ENCODE data around the gene BRK1. TPM values are rescaled to one million over a fixed set of nuclear protein-coding genes. Genes with fewer than 3 reads are reported as not detected.

The BRK1 gene
- polyA plus RNA-seq, 1 of the 3 experiments (the other 2 are of a cell fraction): 211 TPM

GRCh38 chr3:10136426-10137005 is 21.0 kb downstream of the BRK1 start:
- Histone ChIP-seq H3K36me3 (replicated peaks in 1 of 2; ENCODE audit: control insufficient read depth in 1 of 2, insufficient read depth in 2 of 2, low read length in 1 of 2) (no peaks in the 10 kb centered on the region), H4K20me1 (ENCODE audit: insufficient read depth) (no peaks in the 10 kb centered on the region), H3K9me3 (no peaks in the 10 kb centered on the region), H2AFZ (ENCODE audit: low read depth) (no peak overlapping the region), H3K4me1 (ENCODE audit: control insufficient read depth in 1 of 2, insufficient read depth in 2 of 2, low read depth in 1 of 2, low read length in 1 of 2) (no peaks in the 10 kb centered on the region), H3K27ac (ENCODE audit: low read depth in 2 of 2, low read length in 1 of 2) (no peak overlapping the region), H3F3A (replicated peaks; ENCODE audit: insufficient read depth) (peaks cover 11% of the 10 kb centered on the region), H3K9me2 (no peaks in the 10 kb centered on the region), H3K27me3 (ENCODE audit: insufficient read depth) (no peaks in the 10 kb centered on the region), H3K9ac (no peak overlapping the region), H3K4me3 (ENCODE audit: low read depth in 2 of 2, low read length in 1 of 2) (no peak overlapping the region), H3K4me2 (no peak overlapping the region), H3K79me2 (ENCODE audit: insufficient read depth) (no peaks in the 10 kb centered on the region)
- DNase-seq: no peak
- WGBS (ENCODE audit: low lambda C conversion rate): 85% methylated on average over 21 of the region's 25 CpGs
- ChIA-PET POLR2A (no interaction called here), CTCF (no interaction called here)
- TF ChIP-seq, protein P1, sequence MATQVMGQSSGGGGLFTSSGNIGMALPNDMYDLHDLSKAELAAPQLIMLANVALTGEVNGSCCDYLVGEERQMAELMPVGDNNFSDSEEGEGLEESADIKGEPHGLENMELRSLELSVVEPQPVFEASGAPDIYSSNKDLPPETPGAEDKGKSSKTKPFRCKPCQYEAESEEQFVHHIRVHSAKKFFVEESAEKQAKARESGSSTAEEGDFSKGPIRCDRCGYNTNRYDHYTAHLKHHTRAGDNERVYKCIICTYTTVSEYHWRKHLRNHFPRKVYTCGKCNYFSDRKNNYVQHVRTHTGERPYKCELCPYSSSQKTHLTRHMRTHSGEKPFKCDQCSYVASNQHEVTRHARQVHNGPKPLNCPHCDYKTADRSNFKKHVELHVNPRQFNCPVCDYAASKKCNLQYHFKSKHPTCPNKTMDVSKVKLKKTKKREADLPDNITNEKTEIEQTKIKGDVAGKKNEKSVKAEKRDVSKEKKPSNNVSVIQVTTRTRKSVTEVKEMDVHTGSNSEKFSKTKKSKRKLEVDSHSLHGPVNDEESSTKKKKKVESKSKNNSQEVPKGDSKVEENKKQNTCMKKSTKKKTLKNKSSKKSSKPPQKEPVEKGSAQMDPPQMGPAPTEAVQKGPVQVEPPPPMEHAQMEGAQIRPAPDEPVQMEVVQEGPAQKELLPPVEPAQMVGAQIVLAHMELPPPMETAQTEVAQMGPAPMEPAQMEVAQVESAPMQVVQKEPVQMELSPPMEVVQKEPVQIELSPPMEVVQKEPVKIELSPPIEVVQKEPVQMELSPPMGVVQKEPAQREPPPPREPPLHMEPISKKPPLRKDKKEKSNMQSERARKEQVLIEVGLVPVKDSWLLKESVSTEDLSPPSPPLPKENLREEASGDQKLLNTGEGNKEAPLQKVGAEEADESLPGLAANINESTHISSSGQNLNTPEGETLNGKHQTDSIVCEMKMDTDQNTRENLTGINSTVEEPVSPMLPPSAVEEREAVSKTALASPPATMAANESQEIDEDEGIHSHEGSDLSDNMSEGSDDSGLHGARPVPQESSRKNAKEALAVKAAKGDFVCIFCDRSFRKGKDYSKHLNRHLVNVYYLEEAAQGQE (IDR thresholded peaks at IDR 0.05; ENCODE audit: low read depth, low read length): peak; percentile 44; the same call in 1 of the 2 replicates
- no peak for TF ChIP-seq ELF1 (IDR thresholded peaks at IDR 0.05)

DNA sequence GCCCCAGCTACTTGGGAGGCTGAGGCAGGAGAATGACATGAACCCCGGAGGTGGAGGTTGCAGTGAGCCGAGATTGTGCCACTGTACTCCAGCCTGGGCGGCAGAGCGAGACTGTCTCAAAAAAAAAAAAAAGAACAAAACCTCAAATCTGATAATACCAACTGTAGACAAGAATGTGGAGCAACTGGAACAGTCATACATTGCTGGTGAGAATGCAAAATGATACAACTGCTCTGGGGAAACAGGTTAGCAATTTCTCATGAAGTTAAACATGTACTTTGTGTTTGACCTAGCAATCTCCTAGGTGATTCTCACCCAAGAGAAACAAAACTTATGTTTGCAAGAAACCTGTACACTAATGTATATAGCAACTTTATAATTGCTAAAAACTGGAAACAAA is 21.7 kb downstream of the BRK1 start:
- WGBS (ENCODE audit: low lambda C conversion rate): 68% methylated on average over 4 of the region's 4 CpGs
- Histone ChIP-seq H3K27ac (ENCODE audit: low read depth in 2 of 2, low read length in 1 of 2) (no peak overlapping the region), H4K20me1 (ENCODE audit: insufficient read depth) (no peaks in the 10 kb centered on the region), H3K9ac (no peak overlapping the region), H3F3A (replicated peaks; ENCODE audit: insufficient read depth) (peaks cover 11% of the 10 kb centered on the region), H3K4me1 (ENCODE audit: control insufficient read depth in 1 of 2, insufficient read depth in 2 of 2, low read depth in 1 of 2, low read length in 1 of 2) (no peaks in the 10 kb centered on the region), H3K9me3 (no peaks in the 10 kb centered on the region), H3K4me2 (no peak overlapping the region), H2AFZ (ENCODE audit: low read depth) (no peak overlapping the region), H3K9me2 (no peaks in the 10 kb centered on the region), H3K36me3 (replicated peaks in 1 of 2; ENCODE audit: control insufficient read depth in 1 of 2, insufficient read depth in 2 of 2, low read length in 1 of 2) (no peaks in the 10 kb centered on the region), H3K4me3 (ENCODE audit: low read depth in 2 of 2, low read length in 1 of 2) (no peak overlapping the region), H3K79me2 (ENCODE audit: insufficient read depth) (peaks cover 3% of the 10 kb centered on the region; the same call in 1 of the 2 replicates), H3K27me3 (ENCODE audit: insufficient read depth) (no peaks in the 10 kb centered on the region)
- no peak for TF ChIP-seq SIN3A (IDR thresholded peaks at IDR 0.05; ENCODE audit: borderline replicate concordance, low read depth, low read length)
- no peak for TF ChIP-seq RFX5 (IDR thresholded peaks at IDR 0.05; ENCODE audit: low read length)
- TF ChIP-seq NFIC (IDR thresholded peaks at IDR 0.05; ENCODE audit: borderline replicate concordance): no peak
- TF ChIP-seq ZBTB33 (IDR thresholded peaks at IDR 0.05; ENCODE audit: borderline replicate concordance, low read depth): no peak
- DNase-seq: no peak
- ChIA-PET CTCF (no interaction called here), POLR2A (no interaction called here)
